GM21529 (cell line): ENCODE data around the gene GRID2IP.
"Not testable (repeated sequence)": the region's sequence is repeated elsewhere in the genome, so short reads cannot be mapped to it uniquely, and the experiment has no call there.

Experiments used
- ATAC-seq: cut with Tn5 transposase; IDR thresholded peaks from one replicate; pipeline ENCODE4 v1.9.1; 2021; ENCODE audit not compliant: unreplicated experiment

GRID2IP gene

GRCh38 chr7:6495597-6496262 lies 55.5 kb downstream of the GRID2IP start:
- no peak for ATAC-seq

- no peak for ATAC-seq
Observed at GRCh38 chr7:6494365-6494764, 56.9 kb downstream of the GRID2IP start.

GRCh38 chr7:6491194-6491593 lies 60.1 kb downstream of the GRID2IP start:
- no peak for ATAC-seq

GRCh38 chr7:6489612-6490011 lies 61.6 kb downstream of the GRID2IP start:
- ATAC-seq: no peak

DNA sequence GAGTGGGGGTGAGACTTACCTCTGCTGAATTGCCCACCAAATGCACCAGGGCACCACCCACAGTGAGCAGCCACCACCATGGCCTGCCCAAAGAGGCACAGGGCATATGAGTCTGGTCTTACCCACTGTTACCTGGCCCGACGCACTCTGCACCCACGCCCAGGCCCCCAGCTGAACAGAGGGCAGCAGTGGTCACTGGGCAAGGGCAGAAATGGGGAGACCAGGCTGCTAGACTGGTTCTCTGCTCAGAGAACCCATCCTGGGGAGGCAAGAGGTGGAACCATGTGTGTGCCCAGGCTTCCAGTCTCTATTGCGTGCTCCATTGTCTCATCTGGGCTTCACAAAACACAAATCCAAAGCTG lies 64.1 kb downstream of the GRID2IP start:
- ATAC-seq: no peak

DNA sequence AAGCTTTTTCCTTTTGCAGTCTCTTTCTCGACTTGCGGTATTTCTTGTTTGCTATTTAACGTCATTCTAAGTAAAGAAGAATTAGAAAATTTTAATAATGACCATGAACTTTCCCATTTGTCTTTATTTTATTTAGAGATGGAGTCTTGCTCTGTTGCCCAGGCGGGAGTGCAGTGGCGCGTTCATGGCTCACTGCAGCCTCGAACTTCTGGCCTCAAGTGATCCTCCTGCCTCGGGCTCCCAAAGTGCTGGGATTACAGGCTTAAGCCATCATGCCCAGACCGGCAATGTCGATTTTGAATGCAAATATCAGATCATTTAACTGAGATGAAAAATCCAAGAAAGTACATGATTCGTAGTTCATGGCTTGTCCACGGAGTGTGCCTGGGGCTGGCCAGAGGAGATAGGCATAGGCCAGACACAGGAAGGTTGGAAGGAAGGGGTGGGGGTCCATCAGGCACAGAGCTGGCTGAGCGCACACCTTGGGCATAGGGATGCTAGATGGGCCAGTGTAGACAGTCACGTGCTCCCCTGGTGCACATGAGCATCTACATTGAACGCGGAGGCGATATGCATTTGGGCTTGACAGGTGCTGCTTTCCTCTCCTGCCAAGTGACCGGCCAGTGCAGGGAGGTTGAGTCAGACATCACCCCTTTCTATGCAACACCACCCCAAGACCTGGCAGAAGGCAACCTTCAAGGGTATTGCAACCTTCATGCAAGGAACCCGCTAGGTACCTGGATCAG lies 64.7 kb downstream of the GRID2IP start:
- ATAC-seq: no peak

GRCh38 chr7:6482743-6483119 lies 68.5 kb downstream of the GRID2IP start:
- no peak for ATAC-seq

- ATAC-seq: no peak
Observed at GRCh38 chr7:6482307-6482706, 69.0 kb downstream of the GRID2IP start.

DNA sequence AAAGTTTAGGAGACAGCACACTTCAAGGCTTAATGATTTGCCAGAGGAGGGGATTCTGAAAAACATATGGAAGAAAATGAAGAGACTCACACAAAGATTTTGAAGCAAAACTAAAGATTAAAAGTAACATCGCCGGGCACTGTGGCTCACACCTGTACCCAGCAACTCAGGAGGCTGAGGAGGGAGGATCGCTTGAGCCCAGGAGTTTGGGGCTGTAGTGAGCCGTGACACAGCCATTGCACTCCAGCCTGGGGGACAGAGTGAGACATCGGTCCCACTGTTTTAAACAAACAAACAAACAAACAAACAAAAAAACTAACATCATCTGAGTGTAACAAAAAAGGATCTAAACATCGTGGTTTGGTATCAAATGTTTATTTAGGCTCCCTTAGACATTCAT lies 69.8 kb downstream of the GRID2IP start:
- ATAC-seq: no peak

DNA sequence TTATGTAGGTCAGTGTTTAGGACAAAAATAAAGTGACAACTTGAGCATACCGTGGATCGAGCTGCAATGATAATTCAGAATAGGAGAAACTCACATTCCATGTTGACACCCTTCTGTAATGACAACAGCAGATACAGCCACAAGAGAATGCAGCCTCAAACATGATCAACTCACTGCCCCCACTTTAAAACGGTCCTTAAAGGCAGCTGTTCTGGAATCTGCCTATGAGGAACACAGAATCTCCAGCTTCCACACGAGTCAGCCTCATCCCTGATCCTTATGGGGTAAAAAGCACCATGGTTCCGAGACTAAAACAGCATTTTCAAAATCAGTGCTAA lies 71.0 kb downstream of the GRID2IP start:
- no peak for ATAC-seq

GRCh38 chr7:6479067-6479466 lies 72.2 kb downstream of the GRID2IP start:
- ATAC-seq: no peak

- no peak for ATAC-seq
Observed at GRCh38 chr7:6478186-6478585, 73.1 kb downstream of the GRID2IP start.

- no peak for ATAC-seq
Observed at GRCh38 chr7:6477318-6477660, 74.0 kb downstream of the GRID2IP start.

DNA sequence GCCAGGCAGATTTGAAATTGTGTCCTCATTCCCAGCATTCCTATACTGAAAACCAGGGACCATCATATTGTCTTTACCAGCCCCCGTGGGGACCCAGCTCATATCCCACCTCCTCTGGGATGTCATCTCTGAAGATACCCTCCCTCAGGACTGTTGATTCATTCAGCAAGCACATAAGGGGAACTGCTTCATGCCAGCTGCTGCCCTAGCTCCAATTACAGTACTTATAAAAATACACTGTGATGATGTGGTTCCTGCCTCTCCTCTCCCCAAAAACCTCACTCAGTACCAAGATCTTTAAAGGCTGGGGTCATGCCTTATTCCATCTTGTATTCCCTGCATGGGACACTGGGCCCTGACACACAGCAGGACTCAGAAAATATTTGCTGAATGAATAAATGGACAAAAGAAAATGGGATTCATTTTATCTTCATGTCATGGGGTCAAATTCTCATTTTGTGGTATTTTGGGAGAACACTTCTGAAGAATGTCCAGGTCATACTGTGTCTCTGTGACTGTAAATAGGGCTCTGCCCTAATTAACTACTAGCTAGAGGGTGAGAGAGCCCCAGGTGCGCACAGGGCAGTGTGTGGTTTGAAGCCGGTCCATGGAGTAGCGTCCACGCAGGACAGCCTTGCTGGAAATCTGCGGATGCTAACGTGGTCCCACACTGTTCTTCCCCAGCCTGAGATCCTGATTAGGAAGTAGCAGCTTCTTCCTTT lies 74.5 kb downstream of the GRID2IP start:
- no peak for ATAC-seq

DNA sequence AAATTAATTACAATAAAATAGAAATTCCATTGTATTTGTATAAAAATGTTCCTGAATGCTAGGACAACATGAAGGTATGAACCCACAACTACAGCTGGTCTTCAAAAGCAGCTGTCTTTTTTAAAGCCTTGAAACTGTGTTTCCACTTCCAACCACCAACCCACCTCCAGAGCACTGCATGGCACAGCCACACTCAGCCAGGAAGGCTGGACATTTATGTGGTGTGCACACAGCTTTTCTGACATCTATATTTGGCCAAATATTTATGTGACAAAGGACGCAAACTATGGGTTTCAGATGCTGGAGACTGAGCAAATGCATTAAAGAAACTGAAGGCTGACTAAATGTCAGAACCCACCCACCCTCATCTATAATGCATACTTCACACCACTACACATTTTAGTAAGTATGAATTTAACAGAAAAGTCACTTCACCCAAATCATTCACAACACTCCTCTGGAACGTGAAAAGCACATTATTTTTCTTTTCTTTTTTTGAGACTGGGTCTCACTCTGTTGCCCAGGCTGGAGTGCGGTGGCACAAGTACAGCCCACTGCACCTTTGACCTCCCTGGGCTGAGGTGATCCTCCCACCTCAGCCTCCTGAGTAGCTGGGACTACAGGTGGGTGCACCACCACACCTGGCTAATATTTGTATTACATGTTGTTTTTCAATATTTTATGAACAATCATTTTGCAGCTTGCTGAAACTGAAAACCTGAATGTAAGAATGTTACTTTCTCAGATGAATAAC lies 75.7 kb downstream of the GRID2IP start:
- no peak for ATAC-seq

DNA sequence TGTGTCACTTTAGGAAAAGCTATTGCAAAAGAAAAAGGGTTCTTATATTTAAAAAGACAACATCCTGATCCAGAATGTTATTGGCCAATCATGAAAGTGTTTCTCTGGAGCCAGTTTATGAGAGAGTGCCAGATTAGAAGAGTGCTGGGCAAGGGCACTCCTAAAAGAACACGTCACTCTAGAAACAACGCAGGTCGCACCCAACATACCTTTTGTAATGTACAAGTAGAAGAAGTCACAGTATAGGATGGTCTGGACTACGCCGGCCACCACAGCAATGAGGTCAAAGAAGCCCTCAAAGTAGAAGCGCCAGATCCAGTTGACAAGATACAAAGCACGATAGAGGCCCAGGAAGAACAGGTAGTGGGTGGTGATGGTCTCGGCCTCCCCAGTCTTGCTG lies 85.4 kb downstream of the GRID2IP start:
- no peak for ATAC-seq

- ATAC-seq: not testable (repeated sequence)
Observed at GRCh38 chr7:6463609-6464008, 87.7 kb downstream of the GRID2IP start.

DNA sequence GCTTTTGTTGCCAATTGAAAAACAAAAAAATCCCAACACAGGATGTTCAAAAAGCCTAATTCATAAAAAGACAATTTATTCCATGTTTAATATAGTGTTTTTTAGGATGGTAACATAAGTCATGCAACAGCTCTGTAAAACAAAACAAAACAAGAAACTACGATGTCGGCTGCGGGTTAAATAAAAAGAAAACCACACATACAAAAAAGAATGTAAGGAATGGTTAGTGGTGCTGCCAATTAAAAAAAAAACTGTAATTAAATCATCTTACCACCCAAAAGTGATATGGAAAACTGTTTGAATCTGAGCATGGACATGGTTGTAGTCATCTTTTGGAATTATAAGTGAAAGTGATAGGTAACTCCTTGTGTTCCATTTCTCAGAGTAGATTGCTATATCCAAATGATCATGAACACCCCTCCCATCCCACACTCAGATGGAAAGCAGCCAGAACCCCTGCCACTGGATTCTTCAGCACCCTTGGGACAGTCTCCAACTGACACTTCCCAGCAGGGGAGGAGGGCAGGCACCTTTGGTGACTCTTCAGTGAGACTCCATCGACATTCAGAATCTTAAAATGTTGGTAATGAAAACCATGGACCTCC lies 89.2 kb downstream of the GRID2IP start:
- no peak for ATAC-seq

DNA sequence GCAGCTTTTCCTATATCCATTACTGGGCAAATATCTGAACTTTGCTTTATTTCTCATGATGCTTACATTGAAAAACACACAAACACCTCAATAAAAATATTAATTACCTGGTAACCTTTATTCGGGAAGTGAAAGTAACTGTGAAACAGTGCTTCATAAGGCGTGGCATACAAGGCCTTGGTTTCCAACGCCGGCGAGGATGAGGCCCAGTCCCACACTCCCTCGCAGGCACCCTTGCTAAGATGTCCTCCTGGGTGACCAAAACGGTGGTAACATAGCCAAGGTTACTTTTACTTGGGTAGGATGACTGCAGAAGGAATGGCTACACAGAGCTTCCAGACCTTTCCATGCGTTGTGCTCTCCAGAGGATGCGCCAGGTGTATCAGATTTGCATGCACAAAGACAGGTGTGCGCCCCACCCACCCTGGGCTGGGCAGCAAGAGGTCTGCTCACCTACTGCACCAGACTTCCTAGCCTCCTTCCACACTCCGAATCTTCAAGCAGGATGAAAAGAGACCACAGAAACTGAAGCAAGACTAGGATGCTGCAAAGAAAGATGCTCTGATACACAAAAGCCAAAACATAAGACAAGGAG lies 90.2 kb downstream of the GRID2IP start:
- ATAC-seq: no peak

- no peak for ATAC-seq
Observed at GRCh38 chr7:6460303-6460702, 91.0 kb downstream of the GRID2IP start.

- ATAC-seq: not testable (repeated sequence)
Observed at GRCh38 chr7:6458676-6459075, 92.6 kb downstream of the GRID2IP start.
